GM12892 (cell line): ENCODE results near the gene ANO2.

Source experiments
- DNase-seq: peaks from one replicate; pipeline ENCODE4 v3.0.0; 2011; ENCODE audit not compliant: insufficient read length
- FAIRE-seq: peaks from 2 replicates; lab custom pipeline; 2011; peaks lifted over from hg19 to GRCh38; lab: Jason Lieb, UNC
- POLR2A ChIP-seq: IDR thresholded peaks from 2 replicates; pipeline ENCODE4 v1.6.1; 2011; ENCODE audit warnings: low read depth, low read length, control low read depth
- POLR2AphosphoS5 ChIP-seq: IDR thresholded peaks from 2 replicates; pipeline ENCODE4 v1.6.1; 2011; ENCODE audit warnings: low read depth, low read length, control low read depth
- TAF1 ChIP-seq: IDR thresholded peaks from 2 replicates; pipeline ENCODE4 v1.6.1; 2011; ENCODE audit warnings: low read depth, mild to moderate bottlenecking, control low read depth, low read length, borderline replicate concordance

The ANO2 gene

GRCh38 chr12:5534426-5535199, 410.4 kb downstream of the ANO2 start:
- TF ChIP-seq POLR2AphosphoS5 (no peak), POLR2A (no peak), TAF1 (no peak)
- FAIRE-seq (no peak), DNase-seq (no peak)

- no peak for TF ChIP-seq POLR2A
- TF ChIP-seq POLR2AphosphoS5 = no peak
- no peak for TF ChIP-seq TAF1
- FAIRE-seq = no peak
- DNase-seq = no peak
These were observed 411.7 kb downstream of the ANO2 start for GRCh38 chr12:5533368-5533767.

DNA sequence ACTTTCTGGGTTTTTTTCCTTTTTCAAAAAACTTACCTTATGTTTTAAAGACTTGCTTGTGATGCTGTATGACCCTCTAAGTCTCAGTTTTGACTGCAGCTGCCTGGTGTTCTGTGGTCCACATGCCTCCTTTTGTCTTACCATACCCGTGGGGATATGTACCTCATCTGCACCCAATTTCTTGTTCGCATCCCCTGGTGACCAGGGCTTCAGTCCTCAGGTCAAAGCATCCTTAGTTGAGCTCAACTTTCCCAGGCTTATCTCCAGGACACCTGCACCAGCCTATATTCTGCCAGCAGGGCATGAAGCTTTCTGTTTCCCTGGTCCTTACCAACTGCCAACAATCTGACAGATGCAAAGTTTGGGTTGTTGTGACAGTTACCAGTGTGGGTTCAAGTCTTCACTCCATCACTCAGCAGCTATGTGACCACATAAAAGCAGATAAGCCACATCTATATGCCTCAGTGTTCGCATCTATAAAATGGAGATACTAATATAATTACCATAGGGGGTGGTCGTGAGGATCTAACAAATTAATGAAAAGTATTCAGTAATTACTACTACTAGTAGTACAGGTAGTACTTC, 419.2 kb downstream of the ANO2 start:
- no peak for DNase-seq
- no peak for FAIRE-seq
- TF ChIP-seq TAF1 (no peak), POLR2AphosphoS5 (no peak), POLR2A (no peak)

DNA sequence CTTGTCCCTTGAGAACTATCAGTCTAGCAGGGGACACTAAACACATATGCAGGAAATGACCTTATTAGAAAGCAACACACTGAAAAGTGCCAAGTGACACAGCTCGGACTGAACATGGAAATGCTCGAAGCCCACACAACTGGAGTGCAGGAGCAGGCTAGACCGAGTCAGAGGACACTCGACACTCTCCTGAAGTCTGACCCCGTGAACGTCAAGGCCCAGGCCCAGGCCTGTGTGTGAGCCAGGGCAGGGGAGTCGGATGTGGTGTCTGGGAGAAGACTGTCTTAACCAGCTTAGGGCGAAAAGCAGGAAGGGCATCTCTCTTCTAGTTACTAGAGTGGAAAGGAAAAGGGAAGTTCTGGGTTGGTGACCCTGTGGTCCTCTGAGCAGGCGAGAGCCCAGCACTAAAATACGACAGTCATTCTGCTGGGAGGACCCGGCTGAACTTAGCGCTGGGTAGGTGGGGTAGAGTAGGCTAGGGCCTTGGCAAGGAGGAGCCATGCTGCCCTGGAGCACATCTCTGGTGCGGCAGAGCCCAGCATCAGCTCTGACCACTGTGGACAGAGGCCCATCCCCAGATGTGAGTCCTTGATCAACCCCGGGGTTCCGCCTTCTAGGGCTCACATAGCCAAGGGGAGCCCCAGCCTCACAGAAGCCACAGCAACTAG, 420.2 kb downstream of the ANO2 start:
- no peak for TF ChIP-seq POLR2A
- no peak for TF ChIP-seq TAF1
- no peak for TF ChIP-seq POLR2AphosphoS5
- FAIRE-seq = no peak
- no peak for DNase-seq

- TF ChIP-seq TAF1 = no peak
- no peak for TF ChIP-seq POLR2A
- TF ChIP-seq POLR2AphosphoS5 = no peak
- FAIRE-seq = no peak
- no peak for DNase-seq
These were observed 420.8 kb downstream of the ANO2 start for GRCh38 chr12:5524116-5524768.

DNA sequence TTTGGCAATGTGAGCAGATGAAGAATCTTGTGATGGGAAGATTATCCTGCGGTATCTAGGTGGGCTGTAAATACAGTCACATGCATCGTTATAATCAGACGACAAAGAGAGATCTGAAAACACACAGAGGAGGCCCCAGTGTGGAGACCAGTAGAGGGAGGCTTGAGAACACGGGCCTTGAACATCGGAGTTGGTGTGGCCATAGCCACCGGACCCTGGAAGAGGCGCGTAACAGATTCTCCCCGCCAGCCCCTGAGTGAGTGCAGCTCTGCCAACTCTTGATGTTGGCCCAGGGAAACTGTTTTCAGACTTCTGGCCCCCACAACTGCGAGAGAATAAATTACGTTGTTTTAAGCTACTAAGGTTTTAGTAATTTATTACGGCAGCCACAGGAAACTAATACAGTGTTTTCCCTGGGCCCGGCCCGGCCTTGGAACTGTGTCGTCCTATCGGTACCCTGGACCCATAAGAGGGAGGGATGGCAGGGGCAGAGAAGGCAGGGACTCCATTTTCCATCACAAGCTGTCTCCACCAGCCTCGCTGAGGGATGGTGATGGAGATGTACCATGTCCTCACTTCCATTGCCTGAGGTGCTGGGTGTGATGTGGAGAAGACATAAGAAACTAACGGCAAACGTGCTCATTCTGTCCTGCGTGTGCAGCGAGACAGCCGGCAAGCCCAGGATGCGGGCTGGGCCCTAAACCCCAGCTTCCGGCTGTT, 421.5 kb downstream of the ANO2 start:
- DNase-seq (no peak), FAIRE-seq (no peak)

DNA sequence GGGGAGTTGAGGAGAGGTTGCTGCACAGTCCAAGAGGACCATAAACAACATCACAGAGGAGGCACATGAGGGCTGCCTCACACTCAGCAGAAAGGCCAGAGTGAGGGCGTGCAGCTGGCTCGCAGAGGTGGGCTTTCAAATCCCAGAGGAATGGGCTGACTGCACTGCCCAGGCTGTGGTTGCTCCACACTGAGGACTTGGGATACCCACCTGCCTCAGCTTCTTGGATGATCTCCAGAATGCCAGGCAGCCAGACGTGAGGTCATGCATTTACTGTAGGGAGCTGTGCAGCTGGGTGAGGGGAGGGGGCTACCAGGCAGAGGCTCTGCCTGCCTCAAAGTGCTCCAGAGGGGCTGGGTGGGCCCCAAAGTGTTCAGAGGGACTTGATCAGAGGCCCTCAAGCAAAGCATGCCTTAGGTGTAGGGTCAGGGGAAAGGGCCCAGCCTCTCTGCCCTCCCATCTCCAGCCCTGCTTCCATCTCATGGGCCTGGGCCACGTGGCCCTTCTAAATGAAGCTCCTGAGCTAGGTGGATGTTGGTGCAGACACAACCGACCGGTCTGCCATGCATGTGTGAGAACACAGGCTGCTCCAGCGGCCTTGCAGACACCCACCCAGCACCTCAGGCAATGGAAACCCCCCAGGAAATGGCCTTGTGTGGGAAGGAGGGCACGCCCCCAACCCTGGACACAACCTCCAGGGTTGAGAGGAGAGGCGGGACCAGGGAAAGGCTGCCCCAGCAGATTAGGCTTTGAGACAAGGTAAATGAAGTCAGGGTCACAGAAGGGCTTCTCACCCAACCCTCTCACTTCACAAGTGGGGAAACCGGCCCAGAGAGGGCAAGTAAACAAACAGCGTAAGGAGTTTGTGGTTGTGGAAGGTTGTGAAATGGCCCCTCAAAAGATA, 422.4 kb downstream of the ANO2 start:
- no peak for DNase-seq
- FAIRE-seq = no peak
- no peak for TF ChIP-seq POLR2AphosphoS5
- no peak for TF ChIP-seq TAF1
- TF ChIP-seq POLR2A = no peak

More for the DNA sequence above, 421.5 kb downstream of the ANO2 start:
- TF ChIP-seq POLR2AphosphoS5 (no peak), TAF1 (no peak), POLR2A (no peak)

GRCh38 chr12:5521456-5522325, 423.4 kb downstream of the ANO2 start:
- FAIRE-seq (no peak), DNase-seq (no peak)
- no peak for TF ChIP-seq POLR2A
- no peak for TF ChIP-seq POLR2AphosphoS5
- TF ChIP-seq TAF1 = no peak

DNA sequence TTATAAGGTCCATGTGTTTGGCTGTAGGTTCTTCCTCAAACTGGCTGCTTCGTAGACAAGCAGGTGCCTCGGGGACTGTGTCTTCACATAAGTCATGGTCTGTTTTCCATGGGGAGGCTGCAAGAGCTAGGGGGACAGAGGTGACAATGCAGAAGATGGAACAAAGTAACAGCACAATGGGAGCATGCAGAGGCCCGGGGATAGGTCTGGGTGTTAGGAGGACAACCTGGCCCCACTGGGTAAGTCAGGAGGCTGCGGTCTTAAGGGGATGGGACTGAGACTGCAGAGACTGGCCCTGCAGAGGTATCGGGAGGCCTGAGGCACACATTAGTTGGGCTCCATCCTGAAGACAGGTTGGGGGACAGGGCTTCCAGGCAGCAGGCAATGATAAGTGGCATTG, 424.2 kb downstream of the ANO2 start:
- no peak for FAIRE-seq
- no peak for TF ChIP-seq POLR2A
- no peak for TF ChIP-seq POLR2AphosphoS5
- no peak for DNase-seq

- FAIRE-seq (no peak), DNase-seq (no peak)
- no peak for TF ChIP-seq POLR2AphosphoS5
- TF ChIP-seq POLR2A = no peak
- TF ChIP-seq TAF1 = no peak
These were observed 425.0 kb downstream of the ANO2 start for GRCh38 chr12:5520037-5520436.
